K562 (cell line): ENCODE results near the gene GYS1. TPM values are rescaled to one million over a fixed set of nuclear protein-coding genes. Genes with fewer than 3 reads are reported as not detected.

Source experiments
- CBFB ChIP-seq: sonication (generic); formaldehyde crosslinking; IDR thresholded peaks from 2 replicates; pipeline ENCODE4 v1.4.0; 2020; ENCODE audit warnings: mild to moderate bottlenecking, missing genetic modification reagents
- CBX2 ChIP-seq: fragments of 200-600 bp; sonication (generic); IDR thresholded peaks from one replicate; pipeline ENCODE4 v1.6.1; 2012; ENCODE audit warnings: mild to moderate bottlenecking, low read length, inconsistent platforms; ENCODE audit not compliant: insufficient read depth, poor library complexity, severe bottlenecking
- CREM ChIP-seq: IDR thresholded peaks from 2 replicates; pipeline ENCODE4 v1.6.1; 2014; ENCODE audit warnings: antibody characterized with exemption, low read depth
- JUNB ChIP-seq: fragments of 450-650 bp; formaldehyde crosslinking; conservative IDR thresholded peaks from 2 replicates; pipeline ENCODE4 v1.4.0; 2020; ENCODE audit warnings: mild to moderate bottlenecking
- KLF1 ChIP-seq: fragments of 450-650 bp; IDR thresholded peaks from 2 replicates; pipeline ENCODE4 v1.6.1; 2016; ENCODE audit warnings: missing genetic modification characterization, missing compliant biosample characterization
- MAZ ChIP-seq, 2 experiments: fragments of 450-650 bp in 1 of 2; sonication (generic) in 1 of 2; formaldehyde crosslinking; IDR thresholded peaks in 1 of 2; conservative IDR thresholded peaks in 1 of 2; 2 replicates each; pipeline versions ENCODE4 v1.4.0 to v1.5.0; 2020; ENCODE audit warnings: mild to moderate bottlenecking in 1 of 2, missing genetic modification reagents in 1 of 2
- MCM3 ChIP-seq: fragments of 450-650 bp; IDR thresholded peaks from 2 replicates; pipeline ENCODE4 v1.6.1; 2016
- SMAD4 ChIP-seq: fragments of 250-450 bp; sonication (Bioruptor Pico); conservative IDR thresholded peaks from 2 replicates; pipeline ENCODE4 v1.8.0; 2021; ENCODE audit warnings: inconsistent platforms, mild to moderate bottlenecking, moderate library complexity
- TGIF2 ChIP-seq: sonication (generic); formaldehyde crosslinking; IDR thresholded peaks from 2 replicates; pipeline ENCODE4 v1.8.1; 2022; ENCODE audit warnings: mild to moderate bottlenecking, missing genetic modification reagents, moderate library complexity
- ZNF24 ChIP-seq: fragments of 450-650 bp; IDR thresholded peaks from 2 replicates; pipeline ENCODE4 v1.6.1; 2016
- ZSCAN32 ChIP-seq: fragments of 450-650 bp; formaldehyde crosslinking; IDR thresholded peaks from 2 replicates; pipeline ENCODE4 v1.4.0; 2020; ENCODE audit warnings: mild to moderate bottlenecking, moderate library complexity
- ZZZ3 ChIP-seq: fragments of 450-650 bp; IDR thresholded peaks from 2 replicates; pipeline ENCODE4 v1.6.1; 2016; ENCODE audit warnings: antibody characterized with exemption, mild to moderate bottlenecking, moderate library complexity
- polyA plus RNA-seq, 8 experiments: library from polyadenylated mRNA; depleted of rRNA in 4 of 8; stranded (reverse) in 5 of 8; unstranded in 3 of 8; fragments of >200 nt; fragmentation: Nextera tagmentation in 2 of 8; fragmentation: Illumina TruSeq in 1 of 8; extraction: Ambion mirVana in 2 of 8; extraction: Trizol in 1 of 8; gene quantifications; 2 replicates each; pipeline versions ENCODE4 v1.2.1 to v1.2.3, GENCODE V29; 2011 to 2014; ENCODE audit warnings: inconsistent platforms in 1 of 8, missing spikeins in 1 of 8
- total RNA-seq, 7 experiments: library from RNA; depleted of rRNA in 6 of 7; stranded (reverse); fragments of >200 nt in 6 of 7; fragmentation: Illumina TruSeq in 2 of 7; extraction: Trizol in 2 of 7; gene quantifications; 2 replicates each; pipeline versions ENCODE4 v1.2.1 to v1.2.3, GENCODE V29; 2011 to 2021; ENCODE audit warnings: low replicate concordance in 1 of 7
- TF ChIP-seq, protein P1 (sequence below): fragments of 450-650 bp; IDR thresholded peaks from 2 replicates; pipeline ENCODE4 v1.6.1; 2016; ENCODE audit warnings: low read depth
- TF ChIP-seq, protein P2 (sequence below), 3 experiments: IDR thresholded peaks in 2 of 3; conservative IDR thresholded peaks in 1 of 3; 2 replicates each; pipeline ENCODE4 v1.5.1; 2011 to 2012; ENCODE audit warnings: low read length in 3 of 3, mild to moderate bottlenecking in 3 of 3, control low read depth in 2 of 3, improper control_type of control experiment in 1 of 3, inconsistent platforms in 1 of 3, low read depth in 1 of 3, mixed read lengths in 1 of 3, moderate library complexity in 1 of 3; ENCODE audit not compliant: insufficient read depth in 2 of 3

Gene GYS1
- total and polyA plus RNA-seq, 9 of the 15 experiments (the other 6 are each of a cell fraction or from before 2014, with no cell fraction given), result 1.9 to 31.1 (median 15.2) TPM

DNA sequence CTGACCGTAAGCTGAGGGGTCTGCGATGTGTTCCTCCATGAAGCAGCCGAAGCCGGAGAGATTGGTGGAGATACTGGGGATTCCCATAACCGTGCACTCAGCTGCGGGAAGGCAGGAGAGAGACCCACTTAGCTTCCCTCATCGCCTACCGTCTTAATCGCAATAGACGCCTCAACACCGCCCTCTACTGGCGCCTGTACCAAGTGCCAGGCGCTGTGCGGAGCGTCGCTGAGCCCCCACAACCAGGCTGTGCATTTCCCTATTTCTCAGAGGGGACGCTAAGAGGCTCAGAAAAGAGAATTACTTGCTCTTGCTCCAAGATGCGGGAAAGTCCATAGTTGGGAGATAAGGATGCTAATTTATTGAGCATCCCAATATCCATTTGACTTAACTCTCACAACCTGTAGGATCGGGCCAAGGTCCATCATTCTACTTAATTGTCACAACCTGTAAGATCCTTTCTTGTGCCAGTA lies 22.1 kb downstream of the GYS1 start (continued):
- TF ChIP-seq, protein P1, sequence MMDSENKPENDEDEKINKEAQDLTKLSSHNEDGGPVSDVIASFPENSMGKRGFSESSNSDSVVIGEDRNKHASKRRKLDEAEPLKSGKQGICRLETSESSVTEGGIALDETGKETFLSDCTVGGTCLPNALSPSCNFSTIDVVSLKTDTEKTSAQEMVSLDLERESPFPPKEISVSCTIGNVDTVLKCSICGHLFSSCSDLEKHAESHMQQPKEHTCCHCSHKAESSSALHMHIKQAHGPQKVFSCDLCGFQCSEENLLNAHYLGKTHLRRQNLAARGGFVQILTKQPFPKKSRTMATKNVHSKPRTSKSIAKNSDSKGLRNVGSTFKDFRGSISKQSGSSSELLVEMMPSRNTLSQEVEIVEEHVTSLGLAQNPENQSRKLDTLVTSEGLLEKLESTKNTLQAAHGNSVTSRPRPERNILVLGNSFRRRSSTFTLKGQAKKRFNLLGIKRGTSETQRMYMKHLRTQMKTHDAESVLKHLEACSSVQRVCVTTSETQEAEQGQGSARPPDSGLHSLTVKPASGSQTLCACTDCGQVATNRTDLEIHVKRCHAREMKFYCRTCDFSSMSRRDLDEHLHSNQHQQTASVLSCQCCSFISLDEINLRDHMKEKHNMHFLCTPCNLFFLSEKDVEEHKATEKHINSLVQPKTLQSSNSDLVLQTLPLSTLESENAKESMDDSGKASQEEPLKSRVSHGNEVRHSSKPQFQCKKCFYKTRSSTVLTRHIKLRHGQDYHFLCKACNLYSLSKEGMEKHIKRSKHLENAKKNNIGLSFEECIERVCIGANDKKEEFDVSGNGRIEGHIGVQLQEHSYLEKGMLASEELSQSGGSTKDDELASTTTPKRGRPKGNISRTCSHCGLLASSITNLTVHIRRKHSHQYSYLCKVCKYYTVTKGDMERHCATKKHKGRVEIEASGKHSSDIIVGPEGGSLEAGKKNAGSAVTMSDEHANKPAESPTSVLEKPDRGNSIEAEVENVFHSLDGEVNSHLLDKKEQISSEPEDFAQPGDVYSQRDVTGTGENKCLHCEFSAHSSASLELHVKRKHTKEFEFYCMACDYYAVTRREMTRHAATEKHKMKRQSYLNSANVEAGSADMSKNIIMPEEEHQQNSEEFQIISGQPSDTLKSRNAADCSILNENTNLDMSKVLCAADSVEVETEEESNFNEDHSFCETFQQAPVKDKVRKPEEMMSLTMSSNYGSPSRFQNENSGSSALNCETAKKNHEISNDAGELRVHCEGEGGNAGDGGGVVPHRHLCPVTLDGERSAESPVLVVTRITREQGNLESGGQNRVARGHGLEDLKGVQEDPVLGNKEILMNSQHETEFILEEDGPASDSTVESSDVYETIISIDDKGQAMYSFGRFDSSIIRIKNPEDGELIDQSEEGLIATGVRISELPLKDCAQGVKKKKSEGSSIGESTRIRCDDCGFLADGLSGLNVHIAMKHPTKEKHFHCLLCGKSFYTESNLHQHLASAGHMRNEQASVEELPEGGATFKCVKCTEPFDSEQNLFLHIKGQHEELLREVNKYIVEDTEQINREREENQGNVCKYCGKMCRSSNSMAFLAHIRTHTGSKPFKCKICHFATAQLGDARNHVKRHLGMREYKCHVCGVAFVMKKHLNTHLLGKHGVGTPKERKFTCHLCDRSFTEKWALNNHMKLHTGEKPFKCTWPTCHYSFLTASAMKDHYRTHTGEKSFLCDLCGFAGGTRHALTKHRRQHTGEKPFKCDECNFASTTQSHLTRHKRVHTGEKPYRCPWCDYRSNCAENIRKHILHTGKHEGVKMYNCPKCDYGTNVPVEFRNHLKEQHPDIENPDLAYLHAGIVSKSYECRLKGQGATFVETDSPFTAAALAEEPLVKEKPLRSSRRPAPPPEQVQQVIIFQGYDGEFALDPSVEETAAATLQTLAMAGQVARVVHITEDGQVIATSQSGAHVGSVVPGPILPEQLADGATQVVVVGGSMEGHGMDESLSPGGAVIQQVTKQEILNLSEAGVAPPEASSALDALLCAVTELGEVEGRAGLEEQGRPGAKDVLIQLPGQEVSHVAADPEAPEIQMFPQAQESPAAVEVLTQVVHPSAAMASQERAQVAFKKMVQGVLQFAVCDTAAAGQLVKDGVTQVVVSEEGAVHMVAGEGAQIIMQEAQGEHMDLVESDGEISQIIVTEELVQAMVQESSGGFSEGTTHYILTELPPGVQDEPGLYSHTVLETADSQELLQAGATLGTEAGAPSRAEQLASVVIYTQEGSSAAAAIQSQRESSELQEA, result 0 out of 2 replicates have a peak, but pooled peaks have one; percentile 15
- no peak for TF ChIP-seq TGIF2 (CRISPR knock-in tag)
- TF ChIP-seq ZSCAN32 (CRISPR knock-in tag), result no peak
- TF ChIP-seq CBFB (CRISPR knock-in tag), result no peak
- TF ChIP-seq JUNB (CRISPR knock-in tag), result no peak
- no peak for TF ChIP-seq ZNF24
- TF ChIP-seq, protein P2, sequence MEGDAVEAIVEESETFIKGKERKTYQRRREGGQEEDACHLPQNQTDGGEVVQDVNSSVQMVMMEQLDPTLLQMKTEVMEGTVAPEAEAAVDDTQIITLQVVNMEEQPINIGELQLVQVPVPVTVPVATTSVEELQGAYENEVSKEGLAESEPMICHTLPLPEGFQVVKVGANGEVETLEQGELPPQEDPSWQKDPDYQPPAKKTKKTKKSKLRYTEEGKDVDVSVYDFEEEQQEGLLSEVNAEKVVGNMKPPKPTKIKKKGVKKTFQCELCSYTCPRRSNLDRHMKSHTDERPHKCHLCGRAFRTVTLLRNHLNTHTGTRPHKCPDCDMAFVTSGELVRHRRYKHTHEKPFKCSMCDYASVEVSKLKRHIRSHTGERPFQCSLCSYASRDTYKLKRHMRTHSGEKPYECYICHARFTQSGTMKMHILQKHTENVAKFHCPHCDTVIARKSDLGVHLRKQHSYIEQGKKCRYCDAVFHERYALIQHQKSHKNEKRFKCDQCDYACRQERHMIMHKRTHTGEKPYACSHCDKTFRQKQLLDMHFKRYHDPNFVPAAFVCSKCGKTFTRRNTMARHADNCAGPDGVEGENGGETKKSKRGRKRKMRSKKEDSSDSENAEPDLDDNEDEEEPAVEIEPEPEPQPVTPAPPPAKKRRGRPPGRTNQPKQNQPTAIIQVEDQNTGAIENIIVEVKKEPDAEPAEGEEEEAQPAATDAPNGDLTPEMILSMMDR (IDR thresholded peaks at IDR 0.05 in 2 of 3, conservative IDR thresholded peaks at IDR 0.05 in 1 of 3; ENCODE audit: insufficient read depth in 2 of 3, low read depth in 1 of 3, low read length in 3 of 3), result peak; percentile 94 to 98 (median 97)
- TF ChIP-seq MAZ (CRISPR knock-in tag; conservative IDR thresholded peaks at IDR 0.05 in 1 of 2, IDR thresholded peaks at IDR 0.05 in 1 of 2), result peak; percentile 41 to 82; a peak in 2 of 4 replicates
- TF ChIP-seq CREM, result peak; percentile 38; the same call in 1 of the 2 replicates
- no peak for TF ChIP-seq MCM3
- TF ChIP-seq KLF1 (tag), result no peak
- TF ChIP-seq ZZZ3, result 0 out of 2 replicates have a peak, but pooled peaks have one; percentile 20
- TF ChIP-seq SMAD4 (CRISPR knock-in tag), result 0 out of 2 replicates have a peak, but pooled peaks have one; percentile 36
- no peak for TF ChIP-seq CBX2
